Brain pericyte (primary cell): ENCODE measurements around the gene SNED1.

Experiments used
- DNase-seq: peaks from one replicate; pipeline ENCODE4 v3.0.0-alpha.2; 2012; ENCODE audit warnings: low read depth, low spot score

SNED1 gene

DNA sequence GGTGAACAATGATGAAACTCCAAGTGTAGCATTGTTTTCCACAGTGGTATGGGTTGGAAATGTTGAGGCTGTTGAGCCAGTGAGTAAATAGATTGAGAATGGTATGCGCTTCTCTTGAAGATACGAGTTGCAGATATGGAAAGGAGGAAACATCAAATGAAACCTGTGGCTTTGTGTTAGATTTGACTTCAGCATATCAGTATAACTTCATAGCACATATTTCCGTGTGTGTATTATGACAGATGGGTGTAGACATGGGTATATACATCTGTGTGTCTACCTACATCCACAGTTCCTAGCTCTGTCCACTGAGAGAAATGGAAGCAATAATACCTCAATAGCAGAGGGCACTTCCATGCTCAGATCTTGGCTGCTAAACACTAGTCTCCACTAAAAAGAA, 8.0 kb downstream of the SNED1 start:
- DNase-seq: no peak

DNA sequence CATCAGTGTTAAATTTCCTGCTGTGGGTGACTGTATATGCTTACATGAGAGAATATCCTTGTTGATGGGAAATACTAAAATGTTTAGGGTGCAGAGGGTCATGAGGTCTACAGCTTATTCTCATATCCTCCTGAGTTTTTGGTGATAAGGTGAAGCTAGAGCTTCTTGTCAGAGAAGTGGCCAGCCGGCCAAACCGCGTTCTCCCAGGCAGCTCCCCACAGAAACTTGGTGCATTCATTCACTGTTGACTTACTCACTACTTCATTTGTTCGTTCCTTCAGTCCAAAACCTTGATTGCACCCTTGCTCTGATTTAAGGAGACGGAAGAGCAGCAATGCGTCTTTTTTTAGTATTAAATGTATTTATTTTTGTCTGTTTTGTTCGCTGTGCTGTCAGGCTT, 8.7 kb downstream of the SNED1 start:
- no peak for DNase-seq

DNA sequence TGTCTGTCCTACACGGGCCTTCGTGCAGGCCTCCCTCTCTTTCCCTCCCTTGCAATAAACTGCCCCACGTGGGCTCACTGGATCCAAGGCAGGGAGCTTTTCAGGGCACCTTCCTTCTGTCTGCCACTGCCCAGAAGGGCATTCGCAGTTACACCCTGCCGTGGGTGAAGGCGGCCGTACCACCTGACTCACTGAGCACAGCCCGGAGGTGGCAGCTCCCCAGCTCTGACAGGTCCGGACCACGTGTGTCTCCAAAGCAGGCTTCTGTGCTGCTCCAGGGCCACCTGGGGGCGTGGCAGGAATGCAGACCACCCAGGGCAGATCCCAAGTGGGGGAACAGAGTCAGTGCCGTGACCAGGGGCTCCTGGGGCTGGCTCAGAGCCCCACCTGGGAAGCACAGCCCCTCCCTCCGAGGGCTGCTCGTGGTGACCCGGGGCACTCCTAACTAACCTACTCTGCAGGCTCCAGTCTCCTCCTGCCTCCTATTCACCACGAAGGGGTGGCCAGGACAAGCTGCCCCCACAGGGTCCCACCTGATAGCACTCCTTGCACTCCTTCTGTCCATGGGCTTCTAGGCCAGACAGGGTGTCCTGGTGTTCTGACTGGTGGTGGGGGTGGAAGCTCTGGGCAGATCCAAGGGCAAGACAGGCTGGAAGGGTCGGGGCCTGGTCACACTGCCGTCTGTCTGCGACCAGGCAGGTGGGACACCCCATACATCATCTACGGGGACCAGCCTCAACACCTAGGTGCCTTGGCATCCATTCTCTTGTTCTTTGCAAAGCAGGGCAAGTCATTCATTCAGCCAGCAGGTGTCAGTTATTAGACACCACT, 9.7 kb downstream of the SNED1 start:
- no peak for DNase-seq

DNA sequence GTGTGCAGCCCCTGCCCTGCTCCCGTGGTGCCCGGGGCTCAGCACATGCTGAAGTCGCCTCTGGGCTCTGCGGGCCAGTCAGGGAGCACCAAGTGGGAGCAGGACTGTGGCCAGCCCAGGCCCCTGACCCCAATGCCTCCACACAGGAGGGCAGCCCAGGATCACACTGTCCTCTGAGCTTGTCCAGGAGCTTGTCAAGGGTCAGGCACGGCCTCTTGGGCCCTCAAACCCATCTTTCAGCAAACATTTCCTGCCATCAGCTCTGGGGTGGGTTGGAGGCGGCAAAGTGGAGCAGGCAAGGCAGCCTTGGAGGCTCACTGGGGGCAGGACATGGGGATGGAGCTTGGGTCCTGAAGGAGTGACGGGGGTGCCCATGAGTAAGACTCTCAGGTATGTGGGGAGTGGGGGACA, 10.3 kb downstream of the SNED1 start:
- no peak for DNase-seq

GRCh38 chr2:241009191-241009590, 10.8 kb downstream of the SNED1 start:
- DNase-seq: no peak

DNA sequence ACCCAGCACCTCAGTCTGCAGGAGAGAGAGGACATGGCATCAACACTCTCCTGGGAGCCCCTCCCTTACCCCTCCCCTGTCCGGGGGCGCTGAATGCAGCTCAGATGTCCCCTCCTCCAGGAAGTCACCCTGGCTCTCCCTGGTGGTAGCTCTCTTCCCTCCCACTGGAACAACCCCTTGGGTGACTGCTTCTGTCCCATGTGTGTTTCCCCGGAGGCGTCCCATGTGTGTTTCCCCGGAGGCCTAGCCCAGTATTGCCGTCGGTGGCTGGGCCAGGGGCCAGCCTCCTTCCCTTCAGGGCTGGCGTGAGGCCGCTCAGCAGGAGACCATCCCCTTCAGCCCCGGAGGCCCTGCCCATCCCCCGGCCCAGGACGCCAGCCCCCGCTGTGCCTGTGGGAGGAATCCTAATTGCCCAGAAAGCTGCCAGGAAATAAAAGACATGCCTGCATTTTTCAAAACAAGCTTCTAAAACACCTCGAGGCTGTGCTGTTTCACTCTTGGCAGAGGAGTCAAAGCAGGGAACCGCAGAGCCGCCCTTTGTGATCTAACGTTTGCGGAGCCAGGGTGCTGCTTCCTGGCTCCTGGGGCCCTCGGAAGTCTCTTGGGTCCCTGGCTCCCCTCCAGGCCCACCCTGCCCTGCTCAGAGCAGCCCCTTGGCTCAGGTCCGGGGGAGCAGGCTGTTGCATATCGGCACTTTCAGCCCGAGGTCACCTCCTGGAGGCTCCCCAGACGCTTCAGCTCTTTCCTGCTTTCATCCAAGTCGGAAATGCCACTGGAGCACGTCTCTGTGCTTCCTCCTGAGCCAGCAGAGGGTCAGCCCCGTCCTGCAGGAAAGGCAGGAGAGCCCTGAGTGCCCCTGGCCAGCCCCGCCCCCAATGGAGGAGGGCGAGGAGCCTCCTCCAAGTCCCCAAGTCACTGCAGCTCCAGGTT, 11.4 kb downstream of the SNED1 start:
- no peak for DNase-seq

- DNase-seq: no peak
Observed at GRCh38 chr2:241010531-241011295, 12.3 kb downstream of the SNED1 start.

GRCh38 chr2:241011296-241011600, 12.8 kb downstream of the SNED1 start:
- no peak for DNase-seq

GRCh38 chr2:241011751-241012510, 13.5 kb downstream of the SNED1 start:
- no peak for DNase-seq

DNA sequence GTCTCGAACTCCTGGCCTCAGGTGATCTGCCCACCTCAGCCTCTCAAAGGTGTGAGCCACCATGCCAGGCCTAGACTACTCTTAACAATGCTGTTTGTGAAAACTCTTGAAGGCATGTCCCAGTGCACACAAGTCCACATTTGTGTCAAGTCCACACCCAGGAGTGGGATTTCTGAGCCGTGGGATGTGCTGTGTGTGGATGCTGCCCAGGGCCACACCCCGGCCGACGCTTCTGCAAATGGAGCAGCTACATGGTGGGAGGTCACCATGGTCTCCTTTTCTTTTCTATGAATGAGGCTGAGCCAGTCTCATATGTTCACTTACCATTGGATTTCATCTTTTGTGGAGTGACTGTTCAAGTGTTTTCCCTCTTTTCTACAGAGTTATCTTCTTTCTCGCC, 15.8 kb downstream of the SNED1 start:
- no peak for DNase-seq

DNA sequence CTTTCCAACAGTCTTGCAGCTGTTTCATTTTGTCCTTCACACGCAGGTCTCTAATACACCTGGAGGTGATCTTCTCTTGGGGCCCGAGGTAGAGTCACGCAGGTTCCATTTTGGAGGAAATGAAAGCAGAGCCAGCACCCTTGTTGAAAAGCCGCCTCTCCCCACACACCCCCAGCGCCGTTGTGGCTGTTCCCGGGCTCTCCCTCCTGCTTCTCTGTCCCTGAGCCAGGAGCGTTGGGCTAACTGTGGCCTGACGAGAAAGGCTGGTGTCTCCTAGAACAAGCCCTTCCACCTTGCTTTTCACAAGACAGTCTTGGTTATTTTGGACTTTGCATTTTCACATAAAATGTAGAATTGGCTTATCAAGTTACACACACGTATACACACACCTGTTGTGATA, 16.3 kb downstream of the SNED1 start:
- no peak for DNase-seq

DNA sequence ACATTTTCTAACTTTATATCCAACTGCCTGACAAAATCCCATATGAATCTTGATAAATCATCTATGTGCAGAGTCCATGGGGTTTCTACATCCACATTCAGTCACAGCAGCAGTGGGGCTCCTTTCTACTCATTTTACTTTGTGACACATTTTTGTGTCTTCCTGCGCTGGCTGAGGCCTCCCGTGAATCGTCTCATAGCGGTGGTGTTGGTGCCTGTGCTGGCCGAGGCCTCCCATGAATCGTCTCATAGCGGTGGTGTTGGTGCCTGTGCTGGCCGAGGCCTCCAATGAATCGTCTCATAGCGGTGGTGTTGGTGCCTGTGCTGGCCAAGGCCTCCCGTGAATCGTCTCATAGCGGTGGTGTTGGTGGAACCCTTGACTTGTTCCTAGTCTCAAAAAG, 17.0 kb downstream of the SNED1 start:
- no peak for DNase-seq

DNA sequence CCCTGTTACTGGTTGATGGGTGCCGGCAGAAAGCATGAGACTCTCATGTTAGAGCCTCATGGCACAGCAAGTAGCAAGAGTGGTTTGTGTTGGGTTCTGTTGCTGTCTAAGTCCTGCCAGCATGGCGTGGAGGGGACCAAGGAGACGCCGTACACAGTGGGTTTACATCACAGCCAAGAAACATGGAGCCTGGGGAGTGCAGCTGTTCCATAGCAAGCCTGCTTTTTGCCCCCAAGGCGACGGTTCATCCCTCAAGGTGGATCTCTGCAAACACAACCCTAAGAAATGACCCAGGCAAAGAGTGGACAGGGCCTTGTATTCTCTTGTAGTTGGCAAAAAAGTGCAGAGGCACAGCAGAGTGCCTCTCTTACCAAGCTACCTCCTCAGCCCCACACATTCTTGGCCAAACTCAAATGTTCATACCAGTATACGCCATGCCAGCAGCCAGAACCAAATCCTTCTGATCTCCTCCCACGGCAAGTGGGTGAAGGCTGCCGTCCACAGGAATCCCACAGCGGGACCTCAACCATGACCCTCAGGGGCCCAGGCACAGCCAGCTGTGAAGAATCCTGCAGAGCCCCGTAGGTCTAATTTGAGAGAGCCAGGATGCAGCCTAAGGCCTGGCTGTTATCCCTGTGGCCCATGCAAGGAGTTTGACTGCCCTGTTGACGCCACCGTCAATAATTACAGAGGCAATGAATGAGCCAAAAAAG, 19.0 kb downstream of the SNED1 start:
- DNase-seq: no peak

DNA sequence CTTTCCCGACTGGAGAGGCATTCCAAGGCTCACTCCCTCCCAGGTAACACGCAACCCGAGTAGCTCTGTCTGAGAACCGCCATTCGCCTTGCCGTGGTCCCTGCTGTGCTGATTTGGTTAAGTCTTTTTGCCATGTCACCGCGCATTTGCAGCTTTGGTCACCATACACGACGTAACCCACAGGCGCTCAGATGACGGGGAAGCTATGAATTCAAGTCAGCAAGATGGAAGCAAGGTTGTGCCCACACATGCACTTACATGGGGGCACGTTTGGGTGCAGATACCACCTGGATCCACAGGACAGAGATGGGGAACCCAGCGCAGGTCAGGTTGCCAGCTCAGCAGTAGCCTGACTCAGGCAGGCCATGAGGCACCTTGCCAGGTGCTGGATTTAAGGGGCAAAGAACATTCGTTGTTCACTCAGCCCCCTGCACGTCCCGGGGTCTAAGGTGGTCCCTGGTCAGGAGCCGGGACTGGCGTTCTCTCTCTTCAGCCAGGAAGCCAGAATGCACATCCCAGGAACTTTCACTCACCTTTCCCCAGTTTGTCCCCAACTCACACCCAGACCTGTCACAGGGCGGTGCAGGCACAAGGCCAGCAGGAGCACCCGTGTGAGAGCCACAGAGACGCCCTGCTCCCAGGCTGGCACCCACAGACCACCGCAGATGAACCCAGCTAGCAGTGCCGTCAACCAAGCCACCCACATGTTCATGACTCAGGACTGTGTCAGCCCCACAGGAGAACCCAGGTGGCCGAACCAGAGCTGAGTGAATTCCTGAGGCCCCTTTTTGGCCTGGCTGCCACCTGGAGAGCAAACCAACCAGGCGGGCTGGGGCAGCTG, 19.9 kb downstream of the SNED1 start:
- DNase-seq: no peak

- no peak for DNase-seq
Observed at GRCh38 chr2:241019441-241020139, 21.2 kb downstream of the SNED1 start.

DNA sequence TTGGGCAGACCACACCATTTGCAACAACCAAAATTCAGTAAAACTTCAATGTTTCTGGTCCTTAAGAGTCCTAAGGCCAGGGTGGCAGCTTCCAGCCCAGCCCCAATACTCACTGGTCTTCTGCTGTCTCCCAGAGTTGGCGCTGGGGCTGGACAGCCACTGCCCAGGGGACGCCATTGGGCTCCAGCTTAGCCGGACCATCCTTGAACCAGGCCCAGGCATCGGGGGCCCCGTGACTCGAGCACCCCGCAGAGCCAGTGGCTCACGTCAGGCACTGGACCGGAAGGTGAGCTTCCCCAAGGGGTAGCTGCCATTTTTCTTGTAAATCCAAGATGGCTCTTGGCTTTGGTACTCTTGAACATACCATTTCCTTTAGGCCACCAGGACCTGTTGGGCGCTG, 21.8 kb downstream of the SNED1 start:
- DNase-seq: no peak

- no peak for DNase-seq
Observed at GRCh38 chr2:241020629-241021190, 22.3 kb downstream of the SNED1 start.

- DNase-seq: no peak
Observed at GRCh38 chr2:241025639-241026038, 27.2 kb downstream of the SNED1 start.
